ENCODE data around the gene CMTM5. TPM values are rescaled to one million over a fixed set of nuclear protein-coding genes. Genes with fewer than 3 reads are reported as not detected.

The CMTM5 gene
- total RNA-seq, 1 donor from 2014 or later, result 0.96 TPM

- DNase-seq (no peak), ATAC-seq (no peak)
- Histone ChIP-seq H3K4me1 (no peaks in the 10 kb centered on the region), H3K4me3 (no peak overlapping the region), H3K9me3 (no peaks in the 10 kb centered on the region), H3K27ac (no peak overlapping the region), H3K36me3 (no peaks in the 10 kb centered on the region), H3K27me3 (no peaks in the 10 kb centered on the region)
- intact Hi-C loops (cut with DNase I), result no loop called here
- no peak for TF ChIP-seq CTCF (IDR thresholded peaks at IDR 0.05)
These were observed 4.1 kb downstream of the CMTM5 start for GRCh38 chr14:23380976-23381375.

GRCh38 chr14:23381871-23382270, 5.0 kb downstream of the CMTM5 start:
- no peak for DNase-seq
- no peaks in the 10 kb centered on the region for H3K36me3 ChIP-seq
- no peak for TF ChIP-seq CTCF (IDR thresholded peaks at IDR 0.05)
- no peak overlapping the region for H3K27ac ChIP-seq
- H3K27me3 ChIP-seq, result no peaks in the 10 kb centered on the region
- intact Hi-C loops (cut with DNase I), result no loop called here
- H3K4me3 ChIP-seq, result no peak overlapping the region
- H3K4me1 ChIP-seq, result no peaks in the 10 kb centered on the region
- no peak for ATAC-seq
- no peaks in the 10 kb centered on the region for H3K9me3 ChIP-seq

- H3K4me3 ChIP-seq, result no peak overlapping the region
- DNase-seq (no peak), ATAC-seq (no peak)
- no peak overlapping the region for H3K27ac ChIP-seq
- no peaks in the 10 kb centered on the region for H3K9me3 ChIP-seq
- intact Hi-C loops (cut with DNase I), result no loop called here
- no peak for TF ChIP-seq CTCF (IDR thresholded peaks at IDR 0.05)
- H3K36me3 ChIP-seq, result no peaks in the 10 kb centered on the region
- no peaks in the 10 kb centered on the region for H3K4me1 ChIP-seq
- no peaks in the 10 kb centered on the region for H3K27me3 ChIP-seq
These were observed 5.4 kb downstream of the CMTM5 start for GRCh38 chr14:23382276-23382675.

- H3K27ac ChIP-seq, result no peak overlapping the region
- TF ChIP-seq CTCF (IDR thresholded peaks at IDR 0.05), result no peak
- no peak overlapping the region for H3K4me3 ChIP-seq
- intact Hi-C loops (cut with DNase I), result no loop called here
- H3K4me1 ChIP-seq, result no peaks in the 10 kb centered on the region
- DNase-seq, result no peak
- no peaks in the 10 kb centered on the region for H3K36me3 ChIP-seq
- no peaks in the 10 kb centered on the region for H3K27me3 ChIP-seq
- no peaks in the 10 kb centered on the region for H3K9me3 ChIP-seq
- no peak for ATAC-seq
These were observed 6.0 kb downstream of the CMTM5 start for GRCh38 chr14:23382731-23383440.

- Histone ChIP-seq H3K36me3 (no peaks in the 10 kb centered on the region), H3K27ac (no peak overlapping the region), H3K4me3 (no peak overlapping the region), H3K27me3 (no peaks in the 10 kb centered on the region), H3K9me3 (no peaks in the 10 kb centered on the region), H3K4me1 (no peaks in the 10 kb centered on the region)
- DNase-seq, result no peak
- intact Hi-C loops (cut with DNase I), result no loop called here
- ATAC-seq, result no peak
- TF ChIP-seq CTCF (IDR thresholded peaks at IDR 0.05), result no peak
These were observed 7.7 kb downstream of the CMTM5 start for GRCh38 chr14:23384364-23385080.
